ENCODE measurements around the gene EPRS1. TPM values are rescaled to one million over a fixed set of nuclear protein-coding genes. Genes with fewer than 3 reads are reported as not detected.

Gene EPRS1
- total and polyA plus RNA-seq, 2 of the 13 experiments (the other 11 are each of a cell fraction or from before 2014, with no cell fraction given) = 86.1 to 124 TPM

GRCh38 chr1:220046052-220046930 is at the start of gene EPRS1 (continued):
- no peak for TF ChIP-seq ZNF33A (CRISPR knock-in tag; IDR thresholded peaks at IDR 0.05; ENCODE audit: borderline replicate concordance)
- TF ChIP-seq KDM5B (CRISPR knock-in tag; IDR thresholded peaks at IDR 0.05; ENCODE audit: borderline replicate concordance) = peak; percentile 84; the same call in 1 of the 2 replicates
- peak; percentile 45 for TF ChIP-seq RARA (CRISPR knock-in tag; IDR thresholded peaks at IDR 0.05)
- no peak for TF ChIP-seq HMGA1 (CRISPR knock-in tag; conservative IDR thresholded peaks at IDR 0.05)
- peak; percentile 78 for TF ChIP-seq ZNF607 (CRISPR knock-in tag; IDR thresholded peaks at IDR 0.05; ENCODE audit: borderline replicate concordance)
- TF ChIP-seq BHLHE40 (IDR thresholded peaks at IDR 0.05; ENCODE audit: low read length) = peak; percentile 46; the same call in 1 of the 2 replicates
- TF ChIP-seq ZNF292 (CRISPR knock-in tag; IDR thresholded peaks at IDR 0.05; ENCODE audit: borderline replicate concordance, low read depth) = no peak; the same call in 1 of the 2 replicates
- no peak for TF ChIP-seq GRHL1 (CRISPR knock-in tag; conservative IDR thresholded peaks at IDR 0.05)
- TF ChIP-seq, protein P1, sequence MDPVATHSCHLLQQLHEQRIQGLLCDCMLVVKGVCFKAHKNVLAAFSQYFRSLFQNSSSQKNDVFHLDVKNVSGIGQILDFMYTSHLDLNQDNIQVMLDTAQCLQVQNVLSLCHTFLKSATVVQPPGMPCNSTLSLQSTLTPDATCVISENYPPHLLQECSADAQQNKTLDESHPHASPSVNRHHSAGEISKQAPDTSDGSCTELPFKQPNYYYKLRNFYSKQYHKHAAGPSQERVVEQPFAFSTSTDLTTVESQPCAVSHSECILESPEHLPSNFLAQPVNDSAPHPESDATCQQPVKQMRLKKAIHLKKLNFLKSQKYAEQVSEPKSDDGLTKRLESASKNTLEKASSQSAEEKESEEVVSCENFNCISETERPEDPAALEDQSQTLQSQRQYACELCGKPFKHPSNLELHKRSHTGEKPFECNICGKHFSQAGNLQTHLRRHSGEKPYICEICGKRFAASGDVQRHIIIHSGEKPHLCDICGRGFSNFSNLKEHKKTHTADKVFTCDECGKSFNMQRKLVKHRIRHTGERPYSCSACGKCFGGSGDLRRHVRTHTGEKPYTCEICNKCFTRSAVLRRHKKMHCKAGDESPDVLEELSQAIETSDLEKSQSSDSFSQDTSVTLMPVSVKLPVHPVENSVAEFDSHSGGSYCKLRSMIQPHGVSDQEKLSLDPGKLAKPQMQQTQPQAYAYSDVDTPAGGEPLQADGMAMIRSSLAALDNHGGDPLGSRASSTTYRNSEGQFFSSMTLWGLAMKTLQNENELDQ (CRISPR knock-in tag; IDR thresholded peaks at IDR 0.05; ENCODE audit: borderline replicate concordance) = no peak
- TF ChIP-seq, protein P2, sequence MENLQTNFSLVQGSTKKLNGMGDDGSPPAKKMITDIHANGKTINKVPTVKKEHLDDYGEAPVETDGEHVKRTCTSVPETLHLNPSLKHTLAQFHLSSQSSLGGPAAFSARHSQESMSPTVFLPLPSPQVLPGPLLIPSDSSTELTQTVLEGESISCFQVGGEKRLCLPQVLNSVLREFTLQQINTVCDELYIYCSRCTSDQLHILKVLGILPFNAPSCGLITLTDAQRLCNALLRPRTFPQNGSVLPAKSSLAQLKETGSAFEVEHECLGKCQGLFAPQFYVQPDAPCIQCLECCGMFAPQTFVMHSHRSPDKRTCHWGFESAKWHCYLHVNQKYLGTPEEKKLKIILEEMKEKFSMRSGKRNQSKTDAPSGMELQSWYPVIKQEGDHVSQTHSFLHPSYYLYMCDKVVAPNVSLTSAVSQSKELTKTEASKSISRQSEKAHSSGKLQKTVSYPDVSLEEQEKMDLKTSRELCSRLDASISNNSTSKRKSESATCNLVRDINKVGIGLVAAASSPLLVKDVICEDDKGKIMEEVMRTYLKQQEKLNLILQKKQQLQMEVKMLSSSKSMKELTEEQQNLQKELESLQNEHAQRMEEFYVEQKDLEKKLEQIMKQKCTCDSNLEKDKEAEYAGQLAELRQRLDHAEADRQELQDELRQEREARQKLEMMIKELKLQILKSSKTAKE (CRISPR knock-in tag; IDR thresholded peaks at IDR 0.05; ENCODE audit: borderline replicate concordance) = peak; percentile 79
- peak; percentile 97 for TF ChIP-seq ZNF788 (CRISPR knock-in tag; IDR thresholded peaks at IDR 0.05; ENCODE audit: borderline replicate concordance)
- TF ChIP-seq, protein P3, sequence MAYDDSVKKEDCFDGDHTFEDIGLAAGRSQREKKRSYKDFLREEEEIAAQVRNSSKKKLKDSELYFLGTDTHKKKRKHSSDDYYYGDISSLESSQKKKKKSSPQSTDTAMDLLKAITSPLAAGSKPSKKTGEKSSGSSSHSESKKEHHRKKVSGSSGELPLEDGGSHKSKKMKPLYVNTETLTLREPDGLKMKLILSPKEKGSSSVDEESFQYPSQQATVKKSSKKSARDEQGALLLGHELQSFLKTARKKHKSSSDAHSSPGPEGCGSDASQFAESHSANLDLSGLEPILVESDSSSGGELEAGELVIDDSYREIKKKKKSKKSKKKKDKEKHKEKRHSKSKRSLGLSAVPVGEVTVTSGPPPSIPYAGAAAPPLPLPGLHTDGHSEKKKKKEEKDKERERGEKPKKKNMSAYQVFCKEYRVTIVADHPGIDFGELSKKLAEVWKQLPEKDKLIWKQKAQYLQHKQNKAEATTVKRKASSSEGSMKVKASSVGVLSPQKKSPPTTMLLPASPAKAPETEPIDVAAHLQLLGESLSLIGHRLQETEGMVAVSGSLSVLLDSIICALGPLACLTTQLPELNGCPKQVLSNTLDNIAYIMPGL (CRISPR knock-in tag; IDR thresholded peaks at IDR 0.05; ENCODE audit: borderline replicate concordance in 1 of 2, low read depth in 1 of 2) = peak; percentile 92 to 96
- no peak for TF ChIP-seq AFF4 (CRISPR knock-in tag; IDR thresholded peaks at IDR 0.05)
- TF ChIP-seq NFIB (CRISPR knock-in tag; IDR thresholded peaks at IDR 0.05; ENCODE audit: borderline replicate concordance) = no peak
